ENCODE measurements around the gene VAMP1. TPM values are rescaled to one million over a fixed set of nuclear protein-coding genes. Genes with fewer than 3 reads are reported as not detected.
"Not testable (repeated sequence)": the region's sequence is repeated elsewhere in the genome, so short reads cannot be mapped to it uniquely, and the experiment has no call there.

VAMP1 gene
- total RNA-seq, 2 donors from 2014 or later: 2.9 to 5.9 TPM

DNA sequence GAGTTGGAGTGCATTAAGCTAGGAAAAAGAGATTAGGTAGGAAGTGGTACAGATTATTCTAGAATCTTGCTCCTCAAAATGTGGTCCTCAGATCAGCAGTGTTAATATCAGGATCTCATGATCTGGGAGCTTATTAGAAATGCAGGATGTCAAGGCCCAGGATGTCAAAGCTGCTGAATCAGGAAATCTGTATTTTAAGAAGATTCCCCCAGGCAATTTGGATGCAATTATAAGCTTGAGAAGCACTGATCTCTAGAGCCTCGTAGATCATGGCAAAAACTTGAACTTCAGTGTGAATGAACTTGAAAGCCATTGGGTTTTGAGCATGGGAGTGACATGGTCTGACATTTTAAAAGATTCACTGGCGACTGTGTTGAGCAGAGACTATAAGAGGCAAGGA is 30.0 kb upstream of the VAMP1 start:
- Histone ChIP-seq H3K36me3 (replicated peaks in 1 of 2; ENCODE audit: insufficient read depth in 1 of 2, low read depth in 2 of 2) (no peaks in the 10 kb centered on the region), H3K4me1 (peaks cover 2% of the 10 kb centered on the region), H3K27me3 (no peaks in the 10 kb centered on the region), H3K9me3 (no peaks in the 10 kb centered on the region), H3K4me3 (no peak overlapping the region), H3K27ac (no peak overlapping the region)
- intact Hi-C loops (cut with DNase I): no loop called here
- DNase-seq (no peak), ATAC-seq (no peak)
- WGBS, 2 donors: 92% methylated on average over 2 of the region's 2 CpGs
- no peak for TF ChIP-seq POLR2A (IDR thresholded peaks at IDR 0.05)
- TF ChIP-seq, protein P1, sequence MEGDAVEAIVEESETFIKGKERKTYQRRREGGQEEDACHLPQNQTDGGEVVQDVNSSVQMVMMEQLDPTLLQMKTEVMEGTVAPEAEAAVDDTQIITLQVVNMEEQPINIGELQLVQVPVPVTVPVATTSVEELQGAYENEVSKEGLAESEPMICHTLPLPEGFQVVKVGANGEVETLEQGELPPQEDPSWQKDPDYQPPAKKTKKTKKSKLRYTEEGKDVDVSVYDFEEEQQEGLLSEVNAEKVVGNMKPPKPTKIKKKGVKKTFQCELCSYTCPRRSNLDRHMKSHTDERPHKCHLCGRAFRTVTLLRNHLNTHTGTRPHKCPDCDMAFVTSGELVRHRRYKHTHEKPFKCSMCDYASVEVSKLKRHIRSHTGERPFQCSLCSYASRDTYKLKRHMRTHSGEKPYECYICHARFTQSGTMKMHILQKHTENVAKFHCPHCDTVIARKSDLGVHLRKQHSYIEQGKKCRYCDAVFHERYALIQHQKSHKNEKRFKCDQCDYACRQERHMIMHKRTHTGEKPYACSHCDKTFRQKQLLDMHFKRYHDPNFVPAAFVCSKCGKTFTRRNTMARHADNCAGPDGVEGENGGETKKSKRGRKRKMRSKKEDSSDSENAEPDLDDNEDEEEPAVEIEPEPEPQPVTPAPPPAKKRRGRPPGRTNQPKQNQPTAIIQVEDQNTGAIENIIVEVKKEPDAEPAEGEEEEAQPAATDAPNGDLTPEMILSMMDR (IDR thresholded peaks at IDR 0.05): no peak

- H3K27ac ChIP-seq; H3K4me3 ChIP-seq; DNase-seq; H3K27me3 ChIP-seq; H3K36me3 ChIP-seq (replicated peaks in 1 of 2; ENCODE audit: insufficient read depth in 1 of 2, low read depth in 2 of 2); intact Hi-C loops (cut with DNase I); ATAC-seq; H3K9me3 ChIP-seq: not testable (repeated sequence)
- WGBS, 2 donors: 70 to 89% methylated on average over 3 of the region's 3 CpGs
- H3K4me1 ChIP-seq: peaks cover 21% of the 10 kb centered on the region
These were observed 26.8 kb upstream of the VAMP1 start for GRCh38 chr12:6497291-6497690.

- ATAC-seq (no peak), DNase-seq (no peak)
- Histone ChIP-seq H3K36me3 (replicated peaks in 1 of 2; ENCODE audit: insufficient read depth in 1 of 2, low read depth in 2 of 2) (no peaks in the 10 kb centered on the region), H3K4me3 (no peak overlapping the region), H3K27me3 (no peaks in the 10 kb centered on the region), H3K27ac (no peak overlapping the region), H3K9me3 (no peaks in the 10 kb centered on the region), H3K4me1 (peaks cover 23% of the 10 kb centered on the region)
- TF ChIP-seq, protein P1 (IDR thresholded peaks at IDR 0.05): no peak
- TF ChIP-seq POLR2A (IDR thresholded peaks at IDR 0.05): no peak
- intact Hi-C loops (cut with DNase I): no loop called here
- 71 to 95% methylated on average over 1 of the region's 1 CpG for WGBS, 2 donors
These were observed 24.5 kb upstream of the VAMP1 start for GRCh38 chr12:6494968-6495367.

DNA sequence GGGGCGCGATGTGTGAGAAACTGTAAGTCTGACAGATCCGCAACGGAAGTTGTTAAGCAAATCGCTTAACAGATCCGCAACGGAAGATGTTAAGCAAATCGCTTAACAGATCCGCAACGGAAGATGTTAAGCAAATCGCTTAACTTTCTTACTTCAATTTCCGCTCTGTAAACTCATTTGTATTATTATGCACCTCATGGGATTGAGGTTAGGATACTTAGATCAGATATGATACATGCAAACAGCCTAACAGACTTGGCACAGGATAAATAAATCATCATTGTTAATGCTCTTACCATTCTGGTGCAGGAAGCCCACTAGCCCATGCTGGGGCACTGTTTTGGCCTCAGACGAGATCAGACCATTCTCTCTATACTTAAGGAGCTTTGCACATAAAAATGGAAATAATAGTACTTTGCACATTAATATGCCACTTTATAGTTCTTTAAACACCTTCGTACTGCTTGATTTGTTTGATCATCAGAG is 23.8 kb upstream of the VAMP1 start:
- H3K36me3 ChIP-seq (replicated peaks in 1 of 2; ENCODE audit: insufficient read depth in 1 of 2, low read depth in 2 of 2): no peaks in the 10 kb centered on the region
- H3K27ac ChIP-seq: peak overlapping the region in 3 of 4 donors; percentile 70 to 93 (median 90)
- WGBS, 2 donors: 1% methylated on average over 14 of the region's 14 CpGs
- peaks cover 23% of the 10 kb centered on the region for H3K4me1 ChIP-seq
- peak overlapping the region; percentile 1 to 71 for H3K4me3 ChIP-seq
- TF ChIP-seq POLR2A (IDR thresholded peaks at IDR 0.05): no peak
- TF ChIP-seq, protein P1 (IDR thresholded peaks at IDR 0.05): no peak
- no peaks in the 10 kb centered on the region for H3K27me3 ChIP-seq
- intact Hi-C loops (cut with DNase I): no loop called here
- no peaks in the 10 kb centered on the region for H3K9me3 ChIP-seq
- ATAC-seq (no peak), DNase-seq (no peak)

GRCh38 chr12:6493497-6494257 is 23.2 kb upstream of the VAMP1 start, which contains the start of gene NCAPD2:
TSS of gene NCAPD2 (plus strand) at chr12:6494102. CDS start at chr12:6495099, 997 bp downstream.
- Histone ChIP-seq H3K27ac (peak within 1 kb of the TSS; percentile 70 to 93 (median 90)), H3K4me1 (peaks cover 23% of the 10 kb centered on the region), H3K36me3 (replicated peaks in 1 of 2; ENCODE audit: insufficient read depth in 1 of 2, low read depth in 2 of 2) (no peaks in the 10 kb centered on the region), H3K9me3 (no peaks in the 10 kb centered on the region), H3K4me3 (peak within 1 kb of the TSS; percentile 24 to 71), H3K27me3 (no peaks in the 10 kb centered on the region)
- ATAC-seq (peak; percentile 96), DNase-seq (peak; percentile 90 to 95 (median 94))
- intact Hi-C loops (cut with DNase I): no loop called here
- WGBS, 2 donors: 0% methylated on average over 16 to 49 of the region's 49 CpGs
- peak; percentile 2 to 32 (median 5) for TF ChIP-seq POLR2A (IDR thresholded peaks at IDR 0.05)
- TF ChIP-seq, protein P1 (IDR thresholded peaks at IDR 0.05): peak in 4 of 7 experiments; percentile 40 to 59 (median 49)

Data from body of pancreas (tissue), 4 donors.